Measurements from ENCODE around the gene TMEM190.

DNA sequence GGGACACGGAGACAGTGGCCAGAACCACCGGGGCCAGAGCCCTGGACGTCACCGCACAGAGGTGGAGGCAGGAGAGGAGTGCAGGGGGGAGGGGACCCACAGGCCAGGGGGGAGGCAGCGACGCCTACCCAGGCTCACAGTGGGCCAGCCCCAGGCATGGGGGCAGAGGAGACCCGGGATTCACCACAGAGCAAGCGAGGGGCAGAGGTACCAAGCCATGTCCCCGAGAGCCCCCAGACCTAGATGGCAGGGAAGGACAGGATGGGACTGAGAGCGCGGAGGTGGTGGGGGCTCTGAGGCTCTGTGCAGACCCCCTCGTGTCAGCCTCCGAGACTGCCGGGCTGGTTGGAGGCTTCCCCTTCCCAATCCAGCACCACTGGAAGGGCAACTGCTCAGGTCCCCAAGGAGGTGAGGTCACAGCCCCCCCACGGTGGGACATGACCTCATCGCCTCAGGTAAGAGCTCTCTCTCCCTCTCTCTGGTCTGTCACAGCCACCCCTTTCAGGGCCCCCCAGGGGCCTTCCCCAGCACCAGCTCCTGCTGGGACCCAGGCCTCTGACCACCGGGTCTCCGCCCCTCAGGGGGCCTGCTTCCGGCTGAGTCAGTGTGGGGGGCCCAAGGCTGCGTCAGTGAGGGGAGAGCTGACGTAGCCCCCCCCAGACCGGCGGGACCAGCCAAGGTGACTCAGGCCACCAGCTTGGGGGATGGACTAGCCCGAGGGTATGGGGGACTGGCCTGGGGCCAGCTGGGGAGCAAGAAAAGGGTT, 4.1 kb upstream of the TMEM190 start:
- TF ChIP-seq, protein P1, sequence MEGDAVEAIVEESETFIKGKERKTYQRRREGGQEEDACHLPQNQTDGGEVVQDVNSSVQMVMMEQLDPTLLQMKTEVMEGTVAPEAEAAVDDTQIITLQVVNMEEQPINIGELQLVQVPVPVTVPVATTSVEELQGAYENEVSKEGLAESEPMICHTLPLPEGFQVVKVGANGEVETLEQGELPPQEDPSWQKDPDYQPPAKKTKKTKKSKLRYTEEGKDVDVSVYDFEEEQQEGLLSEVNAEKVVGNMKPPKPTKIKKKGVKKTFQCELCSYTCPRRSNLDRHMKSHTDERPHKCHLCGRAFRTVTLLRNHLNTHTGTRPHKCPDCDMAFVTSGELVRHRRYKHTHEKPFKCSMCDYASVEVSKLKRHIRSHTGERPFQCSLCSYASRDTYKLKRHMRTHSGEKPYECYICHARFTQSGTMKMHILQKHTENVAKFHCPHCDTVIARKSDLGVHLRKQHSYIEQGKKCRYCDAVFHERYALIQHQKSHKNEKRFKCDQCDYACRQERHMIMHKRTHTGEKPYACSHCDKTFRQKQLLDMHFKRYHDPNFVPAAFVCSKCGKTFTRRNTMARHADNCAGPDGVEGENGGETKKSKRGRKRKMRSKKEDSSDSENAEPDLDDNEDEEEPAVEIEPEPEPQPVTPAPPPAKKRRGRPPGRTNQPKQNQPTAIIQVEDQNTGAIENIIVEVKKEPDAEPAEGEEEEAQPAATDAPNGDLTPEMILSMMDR (IDR thresholded peaks at IDR 0.05 in 2 of 3, conservative IDR thresholded peaks at IDR 0.05 in 1 of 3; ENCODE audit: borderline replicate concordance in 1 of 3, insufficient read depth in 1 of 3, low read depth in 2 of 3, low read length in 2 of 3): no peak
- TF ChIP-seq SIN3A (IDR thresholded peaks at IDR 0.05; ENCODE audit: low read depth) (no peak), EZH2phosphoT487 (IDR thresholded peaks at IDR 0.05; ENCODE audit: borderline replicate concordance) (no peak), SP1 (IDR thresholded peaks at IDR 0.05; ENCODE audit: low read depth) (no peak), EZH2 (IDR thresholded peaks at IDR 0.05) (no peak), POLR2AphosphoS5 (IDR thresholded peaks at IDR 0.05; ENCODE audit: low read depth, low read length) (no peak)
- TF ChIP-seq, protein P2, sequence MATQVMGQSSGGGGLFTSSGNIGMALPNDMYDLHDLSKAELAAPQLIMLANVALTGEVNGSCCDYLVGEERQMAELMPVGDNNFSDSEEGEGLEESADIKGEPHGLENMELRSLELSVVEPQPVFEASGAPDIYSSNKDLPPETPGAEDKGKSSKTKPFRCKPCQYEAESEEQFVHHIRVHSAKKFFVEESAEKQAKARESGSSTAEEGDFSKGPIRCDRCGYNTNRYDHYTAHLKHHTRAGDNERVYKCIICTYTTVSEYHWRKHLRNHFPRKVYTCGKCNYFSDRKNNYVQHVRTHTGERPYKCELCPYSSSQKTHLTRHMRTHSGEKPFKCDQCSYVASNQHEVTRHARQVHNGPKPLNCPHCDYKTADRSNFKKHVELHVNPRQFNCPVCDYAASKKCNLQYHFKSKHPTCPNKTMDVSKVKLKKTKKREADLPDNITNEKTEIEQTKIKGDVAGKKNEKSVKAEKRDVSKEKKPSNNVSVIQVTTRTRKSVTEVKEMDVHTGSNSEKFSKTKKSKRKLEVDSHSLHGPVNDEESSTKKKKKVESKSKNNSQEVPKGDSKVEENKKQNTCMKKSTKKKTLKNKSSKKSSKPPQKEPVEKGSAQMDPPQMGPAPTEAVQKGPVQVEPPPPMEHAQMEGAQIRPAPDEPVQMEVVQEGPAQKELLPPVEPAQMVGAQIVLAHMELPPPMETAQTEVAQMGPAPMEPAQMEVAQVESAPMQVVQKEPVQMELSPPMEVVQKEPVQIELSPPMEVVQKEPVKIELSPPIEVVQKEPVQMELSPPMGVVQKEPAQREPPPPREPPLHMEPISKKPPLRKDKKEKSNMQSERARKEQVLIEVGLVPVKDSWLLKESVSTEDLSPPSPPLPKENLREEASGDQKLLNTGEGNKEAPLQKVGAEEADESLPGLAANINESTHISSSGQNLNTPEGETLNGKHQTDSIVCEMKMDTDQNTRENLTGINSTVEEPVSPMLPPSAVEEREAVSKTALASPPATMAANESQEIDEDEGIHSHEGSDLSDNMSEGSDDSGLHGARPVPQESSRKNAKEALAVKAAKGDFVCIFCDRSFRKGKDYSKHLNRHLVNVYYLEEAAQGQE (IDR thresholded peaks at IDR 0.05; ENCODE audit: low read depth): no peak
- TF ChIP-seq, protein P3, sequence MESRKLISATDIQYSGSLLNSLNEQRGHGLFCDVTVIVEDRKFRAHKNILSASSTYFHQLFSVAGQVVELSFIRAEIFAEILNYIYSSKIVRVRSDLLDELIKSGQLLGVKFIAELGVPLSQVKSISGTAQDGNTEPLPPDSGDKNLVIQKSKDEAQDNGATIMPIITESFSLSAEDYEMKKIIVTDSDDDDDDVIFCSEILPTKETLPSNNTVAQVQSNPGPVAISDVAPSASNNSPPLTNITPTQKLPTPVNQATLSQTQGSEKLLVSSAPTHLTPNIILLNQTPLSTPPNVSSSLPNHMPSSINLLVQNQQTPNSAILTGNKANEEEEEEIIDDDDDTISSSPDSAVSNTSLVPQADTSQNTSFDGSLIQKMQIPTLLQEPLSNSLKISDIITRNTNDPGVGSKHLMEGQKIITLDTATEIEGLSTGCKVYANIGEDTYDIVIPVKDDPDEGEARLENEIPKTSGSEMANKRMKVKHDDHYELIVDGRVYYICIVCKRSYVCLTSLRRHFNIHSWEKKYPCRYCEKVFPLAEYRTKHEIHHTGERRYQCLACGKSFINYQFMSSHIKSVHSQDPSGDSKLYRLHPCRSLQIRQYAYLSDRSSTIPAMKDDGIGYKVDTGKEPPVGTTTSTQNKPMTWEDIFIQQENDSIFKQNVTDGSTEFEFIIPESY (IDR thresholded peaks at IDR 0.05; ENCODE audit: extremely low read depth, insufficient replicate concordance, low read length): no peak
- TF ChIP-seq, protein P4, sequence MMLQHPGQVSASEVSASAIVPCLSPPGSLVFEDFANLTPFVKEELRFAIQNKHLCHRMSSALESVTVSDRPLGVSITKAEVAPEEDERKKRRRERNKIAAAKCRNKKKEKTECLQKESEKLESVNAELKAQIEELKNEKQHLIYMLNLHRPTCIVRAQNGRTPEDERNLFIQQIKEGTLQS (IDR thresholded peaks at IDR 0.05): no peak
